Activated CD8-positive, alpha-beta memory T cell treated with anti-CD3 and anti-CD28 coated beads for 48 hours (primary cell): ENCODE results near the gene HGFAC.
A peak's percentile ranks its signal among the peaks of the same experiment; 100 is the strongest.
"Not testable (repeated sequence)": the region's sequence is repeated elsewhere in the genome, so short reads cannot be mapped to it uniquely, and the experiment has no call there.

Source experiments
- DNase-seq, 3 experiments: peaks; one replicate each; pipeline ENCODE4 v3.0.0-alpha.2; 2020; ENCODE audit warnings: low read depth in 2 of 3, low spot score in 2 of 3

The HGFAC gene

GRCh38 chr4:3440979-3441500, 728 bp upstream of the HGFAC start:
- DNase-seq = no peak

GRCh38 chr4:3442460-3442958, 741 bp downstream of the HGFAC start:
- DNase-seq = no peak

GRCh38 chr4:3442959-3443749, 1.4 kb downstream of the HGFAC start:
- DNase-seq = peak; percentile 41 to 66 (median 58)

GRCh38 chr4:3443750-3444309, 2.1 kb downstream of the HGFAC start:
- DNase-seq = no peak

- DNase-seq = no peak
These were observed 2.8 kb downstream of the HGFAC start for GRCh38 chr4:3444351-3445110.

GRCh38 chr4:3445111-3445820, 3.5 kb downstream of the HGFAC start:
- no peak for DNase-seq

- no peak for DNase-seq
These were observed 4.2 kb downstream of the HGFAC start for GRCh38 chr4:3445829-3446545.

GRCh38 chr4:3446631-3447320, 5.0 kb downstream of the HGFAC start:
- DNase-seq = no peak

GRCh38 chr4:3447431-3448395, 5.9 kb downstream of the HGFAC start:
- DNase-seq = no peak

- DNase-seq = no peak
These were observed 7.3 kb downstream of the HGFAC start for GRCh38 chr4:3449047-3449573.

GRCh38 chr4:3449574-3450534, 8.1 kb downstream of the HGFAC start:
- no peak for DNase-seq

GRCh38 chr4:3450643-3451042, 8.9 kb downstream of the HGFAC start:
- no peak for DNase-seq

- no peak for DNase-seq
These were observed 10.2 kb downstream of the HGFAC start for GRCh38 chr4:3451956-3452355.

- no peak for DNase-seq
These were observed 10.6 kb downstream of the HGFAC start for GRCh38 chr4:3452376-3452775.

- DNase-seq = not testable (repeated sequence)
These were observed 13.8 kb downstream of the HGFAC start for GRCh38 chr4:3455596-3455995.

- DNase-seq = no peak
These were observed 16.6 kb downstream of the HGFAC start for GRCh38 chr4:3458371-3458770.

GRCh38 chr4:3459156-3459555, 17.4 kb downstream of the HGFAC start:
- DNase-seq = not testable (repeated sequence)
